ENCODE measurements around the gene TWIST2.

The TWIST2 gene

GRCh38 chr2:238903141-238903540, 55.3 kb downstream of the TWIST2 start:
- DNase-seq (ENCODE audit: low read depth in 1 of 2, low spot score in 1 of 2) = no peak

GRCh38 chr2:238904177-238904576, 56.3 kb downstream of the TWIST2 start:
- no peak for DNase-seq (ENCODE audit: low read depth in 1 of 2, low spot score in 1 of 2)

GRCh38 chr2:238904716-238905115, 56.8 kb downstream of the TWIST2 start:
- DNase-seq (ENCODE audit: low read depth in 1 of 2, low spot score in 1 of 2) = no peak

- DNase-seq (ENCODE audit: low read depth in 1 of 2, low spot score in 1 of 2) = no peak
Observed at GRCh38 chr2:238905224-238905623, 57.3 kb downstream of the TWIST2 start.

GRCh38 chr2:238905644-238906043, 57.8 kb downstream of the TWIST2 start:
- no peak for DNase-seq (ENCODE audit: low read depth in 1 of 2, low spot score in 1 of 2)

- no peak for DNase-seq (ENCODE audit: low read depth in 1 of 2, low spot score in 1 of 2)
Observed at GRCh38 chr2:238906254-238906935, 58.5 kb downstream of the TWIST2 start.

- no peak for DNase-seq (ENCODE audit: low read depth in 1 of 2, low spot score in 1 of 2)
Observed at GRCh38 chr2:238906936-238907716, 59.2 kb downstream of the TWIST2 start.

- no peak for DNase-seq (ENCODE audit: low read depth in 1 of 2, low spot score in 1 of 2)
Observed at GRCh38 chr2:238907717-238908173, 59.9 kb downstream of the TWIST2 start.

- DNase-seq (ENCODE audit: low read depth in 1 of 2, low spot score in 1 of 2) = no peak
Observed at GRCh38 chr2:238908960-238909951, 61.4 kb downstream of the TWIST2 start.

GRCh38 chr2:238910751-238911351, 63.0 kb downstream of the TWIST2 start:
- no peak for DNase-seq (ENCODE audit: low read depth in 1 of 2, low spot score in 1 of 2)

- DNase-seq (ENCODE audit: low read depth in 1 of 2, low spot score in 1 of 2) = no peak
Observed at GRCh38 chr2:238911376-238912227, 63.7 kb downstream of the TWIST2 start.

GRCh38 chr2:238912228-238912915, 64.5 kb downstream of the TWIST2 start:
- no peak for DNase-seq (ENCODE audit: low read depth in 1 of 2, low spot score in 1 of 2)

GRCh38 chr2:238912916-238913875, 65.3 kb downstream of the TWIST2 start:
- no peak for DNase-seq (ENCODE audit: low read depth in 1 of 2, low spot score in 1 of 2)

- DNase-seq (ENCODE audit: low read depth in 1 of 2, low spot score in 1 of 2) = no peak
Observed at GRCh38 chr2:238913931-238914647, 66.2 kb downstream of the TWIST2 start.

GRCh38 chr2:238914648-238915015, 66.7 kb downstream of the TWIST2 start:
- no peak for DNase-seq (ENCODE audit: low read depth in 1 of 2, low spot score in 1 of 2)

- no peak for DNase-seq (ENCODE audit: low read depth in 1 of 2, low spot score in 1 of 2)
Observed at GRCh38 chr2:238915196-238915595, 67.3 kb downstream of the TWIST2 start.

- DNase-seq (ENCODE audit: low read depth in 1 of 2, low spot score in 1 of 2) = no peak
Observed at GRCh38 chr2:238915596-238915995, 67.7 kb downstream of the TWIST2 start.

All from stimulated activated CD4-positive, alpha-beta T cell treated with anti-CD3 and anti-CD28 coated beads, Interleukin-15, amount 100 ng/mL, for 1 hour (primary cell).